ENCODE measurements around the gene SLC51A. TPM values are rescaled to one million over a fixed set of nuclear protein-coding genes. Genes with fewer than 3 reads are reported as not detected.

SLC51A gene
- total and polyA plus RNA-seq, 2 experiments from 2014 or later = 6.0 TPM; not detected in 1

- peaks cover 6% of the 10 kb centered on the region; the same call in 1 of the 2 replicates for H3K4me1 ChIP-seq (ENCODE audit: insufficient read depth)
- no peak for TF ChIP-seq EZH2phosphoT487 (IDR thresholded peaks at IDR 0.05; ENCODE audit: insufficient read depth, low read depth)
- TF ChIP-seq EZH2 (IDR thresholded peaks at IDR 0.05; ENCODE audit: insufficient read depth, poor library complexity, severe bottlenecking) = no peak
- H3K27ac ChIP-seq = no peak overlapping the region
- in situ Hi-C loops (cut with MboI) = no loop called here
- no peaks in the 10 kb centered on the region for H3K79me2 ChIP-seq (ENCODE audit: insufficient read depth)
- 81 to 83% methylated on average over 7 of the region's 7 CpGs for WGBS, 2 experiments (ENCODE audit: low coverage in 1 of 2, low lambda C conversion rate in 2 of 2, missing lambda C conversion rate in 2 of 2)
- H3K9ac ChIP-seq = no peak overlapping the region
- H3K36me3 ChIP-seq (ENCODE audit: low read depth) = no peaks in the 10 kb centered on the region
- H2AFZ ChIP-seq = no peak overlapping the region
- no peaks in the 10 kb centered on the region for H3K27me3 ChIP-seq (replicated peaks; ENCODE audit: insufficient read depth)
- H4K20me1 ChIP-seq (ENCODE audit: insufficient read depth) = no peaks in the 10 kb centered on the region
- peaks cover 13% of the 10 kb centered on the region; the same call in 1 of the 2 replicates for H3F3A ChIP-seq (ENCODE audit: insufficient read depth)
- H3K4me3 ChIP-seq = no peak overlapping the region
- H3K9me2 ChIP-seq (ENCODE audit: insufficient read depth) = no peaks in the 10 kb centered on the region
- no peak overlapping the region for H3K4me2 ChIP-seq (ENCODE audit: unreplicated experiment)
- DNase-seq = no peak
- H3K9me3 ChIP-seq (ENCODE audit: low read depth) = no peaks in the 10 kb centered on the region
These were observed 4.7 kb downstream of the SLC51A start for GRCh38 chr3:196220991-196221390.

- no peaks in the 10 kb centered on the region for H4K20me1 ChIP-seq (ENCODE audit: insufficient read depth)
- no peak for DNase-seq
- H3K9me2 ChIP-seq (ENCODE audit: insufficient read depth) = no peaks in the 10 kb centered on the region
- no peak overlapping the region for H3K9ac ChIP-seq
- no peaks in the 10 kb centered on the region for H3K36me3 ChIP-seq (ENCODE audit: low read depth)
- H3K27ac ChIP-seq = no peak overlapping the region
- WGBS, 2 experiments (ENCODE audit: low coverage in 1 of 2, low lambda C conversion rate in 2 of 2, missing lambda C conversion rate in 2 of 2) = 55 to 59% methylated on average over 19 of the region's 19 CpGs
- in situ Hi-C loops (cut with MboI) = no loop called here
- no peaks in the 10 kb centered on the region for H3K27me3 ChIP-seq (replicated peaks; ENCODE audit: insufficient read depth)
- no peak overlapping the region; the same call in 1 of the 2 replicates for H2AFZ ChIP-seq
- TF ChIP-seq EZH2phosphoT487 (IDR thresholded peaks at IDR 0.05; ENCODE audit: insufficient read depth, low read depth) = no peak
- TF ChIP-seq EZH2 (IDR thresholded peaks at IDR 0.05; ENCODE audit: insufficient read depth, poor library complexity, severe bottlenecking) = no peak
- H3K4me1 ChIP-seq (ENCODE audit: insufficient read depth) = peaks cover 6% of the 10 kb centered on the region; the same call in 1 of the 2 replicates
- H3K4me3 ChIP-seq = no peak overlapping the region
- peaks cover 13% of the 10 kb centered on the region; the same call in 1 of the 2 replicates for H3F3A ChIP-seq (ENCODE audit: insufficient read depth)
- H3K79me2 ChIP-seq (ENCODE audit: insufficient read depth) = no peaks in the 10 kb centered on the region
- H3K4me2 ChIP-seq (ENCODE audit: unreplicated experiment) = no peak overlapping the region
- no peaks in the 10 kb centered on the region for H3K9me3 ChIP-seq (ENCODE audit: low read depth)
These were observed 6.7 kb downstream of the SLC51A start for GRCh38 chr3:196222876-196223595.

GRCh38 chr3:196225086-196225485 is 8.8 kb downstream of the SLC51A start:
- H3K4me1 ChIP-seq (ENCODE audit: insufficient read depth) = no peaks in the 10 kb centered on the region
- H3K9me3 ChIP-seq (ENCODE audit: low read depth) = no peaks in the 10 kb centered on the region
- WGBS, 2 experiments (ENCODE audit: low coverage in 1 of 2, low lambda C conversion rate in 2 of 2, missing lambda C conversion rate in 2 of 2) = 89 to 91% methylated on average over 10 of the region's 10 CpGs
- H3F3A ChIP-seq (ENCODE audit: insufficient read depth) = no peaks in the 10 kb centered on the region
- no peaks in the 10 kb centered on the region for H3K27me3 ChIP-seq (replicated peaks; ENCODE audit: insufficient read depth)
- H3K4me3 ChIP-seq = no peak overlapping the region
- H3K27ac ChIP-seq = no peak overlapping the region
- H3K4me2 ChIP-seq (ENCODE audit: unreplicated experiment) = no peak overlapping the region
- no peaks in the 10 kb centered on the region for H4K20me1 ChIP-seq (ENCODE audit: insufficient read depth)
- no peaks in the 10 kb centered on the region for H3K9me2 ChIP-seq (ENCODE audit: insufficient read depth)
- DNase-seq = no peak
- no peaks in the 10 kb centered on the region for H3K36me3 ChIP-seq (ENCODE audit: low read depth)
- no peaks in the 10 kb centered on the region for H3K79me2 ChIP-seq (ENCODE audit: insufficient read depth)
- TF ChIP-seq EZH2 (IDR thresholded peaks at IDR 0.05; ENCODE audit: insufficient read depth, poor library complexity, severe bottlenecking) (no peak), EZH2phosphoT487 (IDR thresholded peaks at IDR 0.05; ENCODE audit: insufficient read depth, low read depth) (no peak)
- H2AFZ ChIP-seq = no peak overlapping the region
- in situ Hi-C loops (cut with MboI) = no loop called here
- no peak overlapping the region for H3K9ac ChIP-seq

DNA sequence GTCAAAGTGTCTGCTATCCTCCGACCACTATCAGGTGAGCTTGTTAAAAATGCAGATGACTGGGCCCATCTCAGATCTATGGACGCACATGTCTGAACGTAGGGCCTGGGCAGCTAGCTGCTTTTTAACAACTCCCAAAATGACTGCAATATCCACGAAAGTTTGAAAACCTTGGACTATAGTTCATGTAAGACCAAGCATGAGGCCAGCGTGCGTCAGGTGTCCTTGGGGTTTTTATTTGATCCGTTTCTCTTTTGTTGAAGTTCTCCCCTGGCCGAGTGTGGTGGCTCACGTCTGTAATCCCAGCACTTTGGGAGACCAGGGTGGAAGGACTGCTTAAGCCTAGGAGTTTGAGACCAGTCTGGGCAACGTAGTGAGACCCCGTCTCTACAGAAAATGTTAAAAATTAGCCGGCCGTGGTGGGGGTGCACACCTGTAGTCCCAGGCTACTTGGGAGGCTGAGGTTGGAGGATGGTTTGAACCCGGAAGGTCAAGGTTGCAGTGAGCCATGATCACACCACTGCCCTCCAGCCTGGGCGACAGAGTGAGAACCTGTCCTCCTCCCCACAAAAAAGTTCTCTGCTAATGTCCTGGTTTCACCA is 9.5 kb downstream of the SLC51A start:
- Histone ChIP-seq H3F3A (ENCODE audit: insufficient read depth) (no peaks in the 10 kb centered on the region), H3K4me1 (ENCODE audit: insufficient read depth) (no peaks in the 10 kb centered on the region), H3K4me3 (no peak overlapping the region), H3K27me3 (replicated peaks; ENCODE audit: insufficient read depth) (no peaks in the 10 kb centered on the region), H3K9ac (no peak overlapping the region), H3K9me3 (ENCODE audit: low read depth) (no peaks in the 10 kb centered on the region), H2AFZ (no peak overlapping the region), H4K20me1 (ENCODE audit: insufficient read depth) (no peaks in the 10 kb centered on the region), H3K36me3 (ENCODE audit: low read depth) (no peaks in the 10 kb centered on the region), H3K27ac (no peak overlapping the region), H3K79me2 (ENCODE audit: insufficient read depth) (no peaks in the 10 kb centered on the region), H3K4me2 (ENCODE audit: unreplicated experiment) (no peak overlapping the region), H3K9me2 (ENCODE audit: insufficient read depth) (no peaks in the 10 kb centered on the region)
- 83 to 86% methylated on average over 15 of the region's 15 CpGs for WGBS, 2 experiments (ENCODE audit: low coverage in 1 of 2, low lambda C conversion rate in 2 of 2, missing lambda C conversion rate in 2 of 2)
- in situ Hi-C loops (cut with MboI) = no loop called here
- TF ChIP-seq EZH2phosphoT487 (IDR thresholded peaks at IDR 0.05; ENCODE audit: insufficient read depth, low read depth) (no peak), EZH2 (IDR thresholded peaks at IDR 0.05; ENCODE audit: insufficient read depth, poor library complexity, severe bottlenecking) (no peak)
- no peak for DNase-seq

All from GM23248 (cell line).